Middle frontal gyrus (tissue), 1 donor: ENCODE measurements around the gene NLRP6.
"Not testable (repeated sequence)": the region's sequence is repeated elsewhere in the genome, so short reads cannot be mapped to it uniquely, and the experiment has no call there.

Source experiments
- DNase-seq: peaks from one replicate; pipeline ENCODE4 v3.0.0-alpha.2; 2015; ENCODE audit warnings: low spot score; ENCODE audit errors: extremely low spot score

Gene NLRP6

GRCh38 chr11:306645-307371 lies 28.6 kb downstream of the NLRP6 start:
- no peak for DNase-seq

- not testable (repeated sequence) for DNase-seq
Measured at GRCh38 chr11:307766-308708, 29.8 kb downstream of the NLRP6 start, which contains the start of gene IFITM2. TSS of gene IFITM2 (plus strand) at chr11:307816. CDS start at chr11:308193, 377 bp downstream.

- not testable (repeated sequence) for DNase-seq
Measured at GRCh38 chr11:308740-309665, 30.8 kb downstream of the NLRP6 start.

- DNase-seq = not testable (repeated sequence)
Measured at GRCh38 chr11:309979-310572, 31.9 kb downstream of the NLRP6 start.

- not testable (repeated sequence) for DNase-seq
Measured at GRCh38 chr11:311013-311748, 33.0 kb downstream of the NLRP6 start.

- no peak for DNase-seq
Measured at GRCh38 chr11:312092-312816, 34.0 kb downstream of the NLRP6 start.

- no peak for DNase-seq
Measured at GRCh38 chr11:313304-313786, 35.1 kb downstream of the NLRP6 start.

GRCh38 chr11:313787-314553 lies 35.8 kb downstream of the NLRP6 start, which contains the start of gene IFITM1:
TSS of gene IFITM1 (plus strand) at chr11:314040. CDS start at chr11:314171, 131 bp downstream.
- DNase-seq = no peak

GRCh38 chr11:314554-314875 lies 36.3 kb downstream of the NLRP6 start:
- DNase-seq = not testable (repeated sequence)

GRCh38 chr11:315051-315481 lies 36.9 kb downstream of the NLRP6 start:
- DNase-seq = no peak

GRCh38 chr11:315516-315994 lies 37.3 kb downstream of the NLRP6 start:
- DNase-seq = no peak

- DNase-seq = no peak
Measured at GRCh38 chr11:316031-316701, 38.0 kb downstream of the NLRP6 start.

- no peak for DNase-seq
Measured at GRCh38 chr11:316891-317301, 38.7 kb downstream of the NLRP6 start.

- not testable (repeated sequence) for DNase-seq
Measured at GRCh38 chr11:317668-318404, 39.6 kb downstream of the NLRP6 start.

GRCh38 chr11:318405-319120 lies 40.4 kb downstream of the NLRP6 start:
- DNase-seq = not testable (repeated sequence)
